ENCODE measurements around the gene ATXN2L.
A peak's percentile ranks its signal among the peaks of the same experiment; 100 is the strongest.
"Not testable (repeated sequence)": the region's sequence is repeated elsewhere in the genome, so short reads cannot be mapped to it uniquely, and the experiment has no call there.

Gene ATXN2L, protein sequence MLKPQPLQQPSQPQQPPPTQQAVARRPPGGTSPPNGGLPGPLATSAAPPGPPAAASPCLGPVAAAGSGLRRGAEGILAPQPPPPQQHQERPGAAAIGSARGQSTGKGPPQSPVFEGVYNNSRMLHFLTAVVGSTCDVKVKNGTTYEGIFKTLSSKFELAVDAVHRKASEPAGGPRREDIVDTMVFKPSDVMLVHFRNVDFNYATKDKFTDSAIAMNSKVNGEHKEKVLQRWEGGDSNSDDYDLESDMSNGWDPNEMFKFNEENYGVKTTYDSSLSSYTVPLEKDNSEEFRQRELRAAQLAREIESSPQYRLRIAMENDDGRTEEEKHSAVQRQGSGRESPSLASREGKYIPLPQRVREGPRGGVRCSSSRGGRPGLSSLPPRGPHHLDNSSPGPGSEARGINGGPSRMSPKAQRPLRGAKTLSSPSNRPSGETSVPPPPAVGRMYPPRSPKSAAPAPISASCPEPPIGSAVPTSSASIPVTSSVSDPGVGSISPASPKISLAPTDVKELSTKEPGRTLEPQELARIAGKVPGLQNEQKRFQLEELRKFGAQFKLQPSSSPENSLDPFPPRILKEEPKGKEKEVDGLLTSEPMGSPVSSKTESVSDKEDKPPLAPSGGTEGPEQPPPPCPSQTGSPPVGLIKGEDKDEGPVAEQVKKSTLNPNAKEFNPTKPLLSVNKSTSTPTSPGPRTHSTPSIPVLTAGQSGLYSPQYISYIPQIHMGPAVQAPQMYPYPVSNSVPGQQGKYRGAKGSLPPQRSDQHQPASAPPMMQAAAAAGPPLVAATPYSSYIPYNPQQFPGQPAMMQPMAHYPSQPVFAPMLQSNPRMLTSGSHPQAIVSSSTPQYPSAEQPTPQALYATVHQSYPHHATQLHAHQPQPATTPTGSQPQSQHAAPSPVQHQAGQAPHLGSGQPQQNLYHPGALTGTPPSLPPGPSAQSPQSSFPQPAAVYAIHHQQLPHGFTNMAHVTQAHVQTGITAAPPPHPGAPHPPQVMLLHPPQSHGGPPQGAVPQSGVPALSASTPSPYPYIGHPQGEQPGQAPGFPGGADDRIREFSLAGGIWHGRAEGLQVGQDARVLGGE

DNA sequence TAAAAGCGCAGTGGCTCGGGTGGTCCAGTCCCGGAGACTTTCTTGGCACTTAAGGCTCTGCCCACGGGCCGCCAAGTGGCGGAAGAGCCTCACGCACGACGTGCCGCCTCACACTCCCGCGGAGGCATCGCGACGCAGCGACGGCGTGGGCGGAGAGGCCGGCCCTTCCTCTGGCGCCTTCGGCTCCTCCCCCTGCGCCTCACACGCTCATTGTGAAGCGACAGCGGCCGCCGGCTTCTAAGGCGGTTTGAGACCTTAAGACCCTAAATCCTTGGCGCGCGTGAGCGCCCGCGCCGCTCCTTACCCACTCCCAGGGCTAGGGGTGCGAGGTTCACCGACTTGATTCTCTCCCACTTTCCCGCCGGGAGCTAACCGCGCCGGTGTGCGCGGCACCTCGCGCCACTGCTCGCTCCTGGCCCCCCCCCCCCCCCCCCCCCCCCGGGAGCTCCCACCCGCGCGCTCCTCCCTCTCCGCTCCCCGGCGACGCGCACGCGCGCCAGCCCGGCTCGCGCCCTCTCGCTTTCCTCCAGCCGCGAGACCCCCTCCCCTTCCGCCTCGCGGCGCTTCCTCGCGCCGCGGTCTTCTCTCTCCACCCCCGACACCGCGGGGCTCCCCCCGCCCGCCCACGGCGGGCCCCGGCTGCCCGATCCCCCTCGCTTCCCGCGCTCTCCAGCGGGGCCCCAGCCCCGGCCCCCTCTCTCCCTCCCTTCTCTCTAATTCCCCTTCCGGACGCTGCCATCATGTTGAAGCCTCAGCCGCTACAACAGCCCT, at the start of gene ATXN2L:
TSS of gene ATXN2L (plus strand) at position 480 of the 771 bp plus-strand sequence. CDS start at position 741, 261 bp downstream.
- no peak for TF ChIP-seq CTCF (IDR thresholded peaks at IDR 0.05; ENCODE audit: low read depth, low read length)
- peak within 1 kb of the TSS; percentile 90 for H3K4me3 ChIP-seq (ENCODE audit: low read depth, low read length)

- H3K4me3 ChIP-seq (ENCODE audit: low read depth, low read length) = not testable (repeated sequence)
Observed at GRCh38 chr16:28781697-28782096, 41.1 kb upstream of the ATXN2L start.

DNA sequence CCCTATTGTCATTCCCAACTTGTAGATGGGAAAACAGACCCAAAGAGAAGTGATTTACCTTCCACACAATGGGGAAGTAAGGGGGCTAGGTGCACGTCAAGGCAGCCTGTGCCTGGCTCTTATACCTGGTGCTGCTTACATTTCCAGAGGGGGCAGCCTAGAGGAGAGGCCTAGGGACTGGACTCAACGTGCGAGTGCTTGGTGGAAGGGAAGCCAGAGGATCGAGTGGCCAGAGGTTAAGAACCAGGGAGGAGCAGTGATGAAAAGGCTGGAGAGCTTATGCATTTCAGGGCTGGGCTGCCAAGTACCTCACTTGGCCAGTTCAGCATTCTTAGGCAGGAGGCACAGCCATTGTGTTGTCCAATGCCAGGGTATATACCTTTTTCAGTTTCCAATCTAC, 40.4 kb upstream of the ATXN2L start:
- not testable (repeated sequence) for H3K4me3 ChIP-seq (ENCODE audit: low read depth, low read length)

GRCh38 chr16:28802235-28803019, 20.4 kb upstream of the ATXN2L start:
- peak; percentile 30; the same call in 1 of the 2 replicates for TF ChIP-seq CTCF (IDR thresholded peaks at IDR 0.05; ENCODE audit: low read depth, low read length)
- not testable (repeated sequence) for H3K4me3 ChIP-seq (ENCODE audit: low read depth, low read length)

- H3K4me3 ChIP-seq (ENCODE audit: low read depth, low read length) = not testable (repeated sequence)
Observed at GRCh38 chr16:28807445-28808120, 15.2 kb upstream of the ATXN2L start.

- no peak overlapping the region for H3K4me3 ChIP-seq (ENCODE audit: low read depth, low read length)
- TF ChIP-seq CTCF (IDR thresholded peaks at IDR 0.05; ENCODE audit: low read depth, low read length) = no peak
Observed at GRCh38 chr16:28820016-28820415, 2.8 kb upstream of the ATXN2L start.

GRCh38 chr16:28820546-28820945, 2.3 kb upstream of the ATXN2L start:
- H3K4me3 ChIP-seq (ENCODE audit: low read depth, low read length) = not testable (repeated sequence)

DNA sequence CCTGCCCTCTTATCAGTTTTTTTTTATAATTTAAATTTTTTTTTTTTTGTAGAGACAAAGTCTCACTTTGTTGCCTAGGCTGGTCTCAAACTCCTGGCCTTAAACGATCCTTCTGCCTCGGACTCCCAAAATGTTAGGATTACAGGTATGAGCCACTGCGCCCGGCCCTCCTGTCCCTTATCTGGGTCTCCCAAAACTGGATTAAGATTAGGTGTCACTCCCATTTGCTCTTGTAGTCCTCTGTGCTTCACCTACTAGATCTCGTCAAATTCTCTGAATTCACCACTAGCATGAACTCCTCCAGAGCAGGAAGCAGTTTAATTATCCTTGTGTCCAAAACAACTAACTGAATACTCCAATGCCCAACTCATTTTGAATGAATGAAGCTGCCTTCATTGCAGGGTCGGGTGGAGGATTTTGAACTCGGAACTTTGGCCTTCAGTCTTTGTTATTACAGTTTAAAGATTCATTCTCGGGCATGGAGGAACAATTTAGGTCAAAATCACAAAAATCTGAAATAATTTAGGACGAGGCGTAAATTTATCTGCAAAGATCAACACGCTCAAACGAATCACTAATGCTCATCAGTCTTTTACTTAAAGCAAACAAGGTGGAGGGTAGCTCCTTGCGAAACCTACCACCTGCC, 802 bp upstream of the ATXN2L start:
- TF ChIP-seq CTCF (IDR thresholded peaks at IDR 0.05; ENCODE audit: low read depth, low read length) = no peak
- peak overlapping the region; percentile 90 for H3K4me3 ChIP-seq (ENCODE audit: low read depth, low read length)
